Heart right ventricle (tissue), 16 donors: ENCODE results near the gene TRERF1. TPM values are rescaled to one million over a fixed set of nuclear protein-coding genes. Genes with fewer than 3 reads are reported as not detected.

Experiments
- ATAC-seq, 8 donors: fragments of 200-7000 bp; cut with Tn5 transposase; one replicate each; pipeline ENCODE4 v1.9.1; 2020; ENCODE audit warnings: mild to moderate bottlenecking in 8 of 8, moderate library complexity in 8 of 8, moderate number of reproducible peaks in 1 of 8
- DNase-seq, 2 donors: peaks; one replicate each; pipeline ENCODE4 v3.0.0-alpha.2; 2020
- H3K27ac ChIP-seq, 10 donors: fragments of 200-600 bp; sonication (generic) in 2 of 10; one replicate each; pipeline versions ENCODE4 v1.5.0 to v1.8.0; 2020 to 2022; ENCODE audit warnings: mild to moderate bottlenecking in 3 of 10
- H3K27me3 ChIP-seq, 7 donors: fragments of 200-600 bp; one replicate each; pipeline ENCODE4 v1.8.0; 2021 to 2022; ENCODE audit warnings: mild to moderate bottlenecking in 2 of 7
- H3K36me3 ChIP-seq, 9 donors: fragments of 200-600 bp; sonication (generic) in 1 of 9; one replicate each; pipeline versions ENCODE4 v1.5.0 to v1.8.0; 2020 to 2022; ENCODE audit warnings: mild to moderate bottlenecking in 2 of 9
- H3K4me1 ChIP-seq, 9 donors: fragments of 200-600 bp; sonication (generic) in 1 of 9; one replicate each; pipeline versions ENCODE4 v1.5.0 to v1.8.0; 2020 to 2022; ENCODE audit warnings: mild to moderate bottlenecking in 4 of 9
- H3K4me3 ChIP-seq, 10 donors: fragments of 200-600 bp; sonication (generic) in 2 of 10; one replicate each; pipeline versions ENCODE4 v1.5.0 to v1.8.0; 2020 to 2022; ENCODE audit warnings: mild to moderate bottlenecking in 7 of 10, moderate library complexity in 2 of 10
- H3K9me3 ChIP-seq, 11 donors: fragments of 200-600 bp in 10 of 11; sonication (generic) in 2 of 11; one replicate each; pipeline versions ENCODE4 v1.5.0 to v1.8.0; 2013 to 2022; ENCODE audit warnings: mild to moderate bottlenecking in 2 of 11, control low read depth in 1 of 11, moderate library complexity in 1 of 11
- CTCF ChIP-seq, 9 donors: fragments of 200-600 bp; sonication (generic) in 2 of 9; IDR thresholded peaks; one replicate each; pipeline versions ENCODE4 v1.5.0 to v1.8.0; 2021 to 2022; ENCODE audit warnings: antibody characterized with exemption in 9 of 9, mild to moderate bottlenecking in 5 of 9, moderate library complexity in 1 of 9
- WGBS, 2 donors: extraction: QIAGEN DNeasy Blood & Tissue Kit; methylation state at CpG; one replicate each; pipeline ENCODE4 v1.1.7; 2013; ENCODE audit warnings: inconsistent platforms in 1 of 2; 5-methylcytosine and 5-hydroxymethylcytosine counted together
- intact Hi-C, 10 donors: fragments of 100-400 bp; cut with DNase I; formaldehyde crosslinking; loops; one replicate each; pipeline versions ENCODE4 v1.11.1 to v1.14.2; 2022
- polyA plus RNA-seq, 2 donors: library from polyadenylated mRNA; stranded (reverse); fragments of 200-250 nt; gene quantifications; one replicate each; pipeline ENCODE4 v1.2.3, GENCODE V29; 2013
- total RNA-seq, 10 donors: library from RNA; stranded (reverse); fragmentation: NEBNext Ultra II Directional in 3 of 10; extraction: Animal tissue kit (Norgen Biotek cat#: 25700) in 3 of 10; gene quantifications; one replicate each; pipeline versions ENCODE4 v1.2.1 to v1.2.4, GENCODE V29; 2021 to 2023
- donor health status: Arrhythmogenic right ventricular cardiomyopathy.
- donor health status: ischemic (EF 13 %, LVEDD 7.1; RV severe dilation, severe dysfunction).
- donor health status: healthy with polysubstance abuse.
- donor health status: DM: no; HTN: yes; CAD: no.
- donor health status: DM: no; HTN: no; CAD: no.
- donor health status: ischemic (EF 25% LVEDD 6.9; RV normal size, moderate dysfunction).
- donor health status: ischemic (EF 25% LVEDD 5.7; RV mildly dilated, moderate dysfunction).
- donor health status: healthy.
- donor health status: DM: yes; HTN: yes; CAD: no.
- donor health status: Ischemic cardiomyopathy.
- donor health status: ischemic (EF 35%, LVEDD 5.7; RV mildly dilated, moderate dysfunction).
- donor health status: nonischemic (EF 11% LVEDD 7.7; RV severe dilation, severe dysfunction).
- donor health status: DM: yes; HTN: yes; CAD: no.
- donor health status: PGD.
- donor health status: ischemic (EF 29% LVEDD 5.4; RV normal size, mild dysfunction).
- donor health status: nonischemic (EF 23%, LVEDD 6.1; RV moderate dilation, normal function).

The TRERF1 gene
- total and polyA plus RNA-seq, 12 donors, result 0.75 to 2.8 (median 1.6) TPM

- H3K9me3 ChIP-seq, result no peaks in the 10 kb centered on the region
- no peak overlapping the region for H3K4me3 ChIP-seq
- no peak for DNase-seq
- TF ChIP-seq CTCF (IDR thresholded peaks at IDR 0.05), result no peak
- ATAC-seq, result no peak
- H3K27ac ChIP-seq, result no peak overlapping the region
- intact Hi-C loops, result no loop called here
- peaks cover 0 to 21% (median 4%) of the 10 kb centered on the region in 9 donors for H3K36me3 ChIP-seq
- 76 to 82% methylated on average over 1 of the region's 1 CpG for WGBS, 2 donors
- peaks cover 0 to 17% (median 0%) of the 10 kb centered on the region in 9 donors for H3K4me1 ChIP-seq
- H3K27me3 ChIP-seq, result no peaks in the 10 kb centered on the region
Measured at GRCh38 chr6:42300701-42301100, 151.0 kb downstream of the TRERF1 start.

- no peak for TF ChIP-seq CTCF (IDR thresholded peaks at IDR 0.05)
- Histone ChIP-seq H3K4me3 (no peak overlapping the region), H3K27me3 (no peaks in the 10 kb centered on the region), H3K36me3 (peaks cover 0 to 21% (median 4%) of the 10 kb centered on the region in 9 donors), H3K4me1 (peaks cover 0 to 19% (median 0%) of the 10 kb centered on the region in 9 donors), H3K27ac (no peak overlapping the region), H3K9me3 (no peaks in the 10 kb centered on the region)
- no peak for DNase-seq
- no peak for ATAC-seq
- WGBS, 2 donors, result 80 to 90% methylated on average over 1 of the region's 1 CpG
- intact Hi-C loops, result no loop called here
Measured at GRCh38 chr6:42300185-42300584, 151.5 kb downstream of the TRERF1 start.

- intact Hi-C loops, result no loop called here
- Histone ChIP-seq H3K4me3 (no peak overlapping the region), H3K36me3 (peaks cover 0 to 21% (median 4%) of the 10 kb centered on the region in 9 donors), H3K27me3 (no peaks in the 10 kb centered on the region), H3K9me3 (no peaks in the 10 kb centered on the region), H3K4me1 (peaks cover 0 to 32% (median 0%) of the 10 kb centered on the region in 9 donors), H3K27ac (no peak overlapping the region)
- no peak for TF ChIP-seq CTCF (IDR thresholded peaks at IDR 0.05)
- no peak for DNase-seq
- ATAC-seq, result no peak
Measured at GRCh38 chr6:42297661-42298060, 154.1 kb downstream of the TRERF1 start.

- peaks cover 0 to 21% (median 4%) of the 10 kb centered on the region in 9 donors for H3K36me3 ChIP-seq
- 59 to 81% methylated on average over 3 of the region's 3 CpGs for WGBS, 2 donors
- H3K27ac ChIP-seq, result peak overlapping the region in 1 of 10 donors; percentile 31
- no peak overlapping the region for H3K4me3 ChIP-seq
- no peak for TF ChIP-seq CTCF (IDR thresholded peaks at IDR 0.05)
- no peak for ATAC-seq
- DNase-seq, result no peak
- H3K9me3 ChIP-seq, result no peaks in the 10 kb centered on the region
- no peaks in the 10 kb centered on the region for H3K27me3 ChIP-seq
- H3K4me1 ChIP-seq, result peaks cover 0 to 39% (median 0%) of the 10 kb centered on the region in 9 donors
- intact Hi-C loops, result no loop called here
Measured at GRCh38 chr6:42296614-42297013, 155.1 kb downstream of the TRERF1 start.
